Duodenal mucosa (tissue), 2 donors: Measurements from ENCODE around the gene ZNF730.
"Not testable (repeated sequence)": the region's sequence is repeated elsewhere in the genome, so short reads cannot be mapped to it uniquely, and the experiment has no call there.

Source experiments
- H3K27ac ChIP-seq: one replicate; pipeline ENCODE4 v1.7.0; 2013; ENCODE audit warnings: low read depth, low read length
- H3K27me3 ChIP-seq, 2 donors: one replicate each; pipeline ENCODE4 v1.7.0; 2013; ENCODE audit warnings: low read length in 2 of 2, control low read depth in 1 of 2; ENCODE audit not compliant: insufficient read depth in 2 of 2, control insufficient read depth in 1 of 2
- H3K36me3 ChIP-seq, 2 donors: one replicate each; pipeline ENCODE4 v1.7.0; 2013; ENCODE audit warnings: low read length in 2 of 2, control low read depth in 1 of 2; ENCODE audit not compliant: insufficient read depth in 2 of 2, control insufficient read depth in 1 of 2
- H3K4me1 ChIP-seq, 2 donors: one replicate each; pipeline ENCODE4 v1.7.0; 2013; ENCODE audit warnings: low read length in 2 of 2, control low read depth in 1 of 2; ENCODE audit not compliant: insufficient read depth in 2 of 2, control insufficient read depth in 1 of 2
- H3K4me3 ChIP-seq, 2 donors: one replicate each; pipeline ENCODE4 v1.7.0; 2013; ENCODE audit warnings: low read length in 2 of 2, low read depth in 1 of 2
- H3K9ac ChIP-seq, 2 donors: one replicate each; pipeline ENCODE4 v1.7.0; 2013; ENCODE audit warnings: low read length in 2 of 2, low read depth in 1 of 2
- H3K9me3 ChIP-seq, 2 donors: one replicate each; pipeline ENCODE4 v1.7.0; 2013; ENCODE audit warnings: low read length in 2 of 2, control low read depth in 1 of 2; ENCODE audit not compliant: control insufficient read depth in 1 of 2

The ZNF730 gene

DNA sequence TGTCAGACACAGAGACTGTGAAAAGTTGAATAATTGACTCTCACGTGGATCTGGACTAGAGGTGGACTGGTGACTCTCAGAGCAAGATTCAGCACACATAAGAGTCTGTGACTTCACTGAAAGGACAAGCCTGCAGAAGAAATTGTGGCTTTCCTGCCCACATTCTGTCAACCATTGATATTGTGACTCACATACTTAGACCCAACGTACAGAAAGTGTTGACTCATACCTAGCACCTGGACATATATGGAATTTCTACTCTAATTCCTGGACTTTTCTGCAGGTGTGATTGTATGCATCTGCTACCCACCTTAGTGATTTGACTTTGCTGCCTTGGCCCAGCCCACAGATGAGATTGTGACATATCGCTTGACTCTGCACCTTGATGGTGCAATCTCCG is 15.6 kb upstream of the ZNF730 start:
- no peaks in the 10 kb centered on the region for H3K27me3 ChIP-seq
- H3K36me3 ChIP-seq, result no peaks in the 10 kb centered on the region
- no peak overlapping the region for H3K27ac ChIP-seq
- H3K9me3 ChIP-seq, result peaks cover 21 to 32% of the 10 kb centered on the region in 2 donors
- H3K4me1 ChIP-seq, result no peaks in the 10 kb centered on the region
- H3K9ac ChIP-seq, result no peak overlapping the region
- H3K4me3 ChIP-seq, result no peak overlapping the region

DNA sequence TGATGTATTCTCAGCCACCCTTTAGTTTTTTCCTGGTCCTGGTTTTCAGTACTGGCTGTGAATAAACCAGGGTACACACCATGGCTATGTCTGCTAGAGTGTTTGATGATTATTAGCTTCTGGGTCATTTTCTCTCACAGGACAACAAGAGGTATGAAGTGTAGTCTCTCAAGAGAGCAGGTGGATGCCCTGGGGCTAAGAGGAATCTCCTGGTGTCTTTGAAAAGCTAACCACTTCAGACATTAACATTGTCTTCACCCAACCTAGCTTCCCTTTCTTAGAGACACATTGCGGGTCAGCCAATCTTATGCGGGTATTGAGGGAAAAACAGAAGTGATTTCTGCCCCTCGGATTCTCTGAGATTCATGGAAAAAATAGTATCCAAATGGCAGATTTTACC is 1.6 kb downstream of the ZNF730 start:
- H3K4me1 ChIP-seq, result no peaks in the 10 kb centered on the region
- no peak overlapping the region for H3K4me3 ChIP-seq
- no peaks in the 10 kb centered on the region for H3K36me3 ChIP-seq
- peaks cover 7 to 10% of the 10 kb centered on the region in 2 donors for H3K9me3 ChIP-seq
- H3K9ac ChIP-seq, result no peak overlapping the region
- no peak overlapping the region for H3K27ac ChIP-seq
- H3K27me3 ChIP-seq, result no peaks in the 10 kb centered on the region

DNA sequence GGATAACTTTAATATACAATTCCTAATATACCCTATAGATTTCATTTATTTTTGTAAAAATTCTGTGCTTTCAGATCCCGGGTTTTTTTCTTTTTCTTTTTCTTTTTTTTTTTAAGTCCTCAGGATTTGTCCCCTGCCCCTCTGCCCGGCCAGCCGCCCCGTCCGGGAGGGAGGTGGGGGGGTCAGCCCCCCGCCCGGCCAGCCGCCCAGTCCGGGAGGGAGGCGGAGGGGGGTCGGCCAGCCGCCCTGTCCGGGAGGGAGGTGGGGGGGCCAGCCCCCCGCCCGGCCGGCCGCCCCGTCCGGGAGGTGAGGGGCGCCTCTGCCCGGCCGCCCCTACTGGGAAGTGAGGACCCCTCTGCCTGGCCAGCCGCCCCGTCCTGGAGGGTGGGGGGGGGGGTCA is 17.4 kb downstream of the ZNF730 start:
- not testable (repeated sequence) for H3K9ac ChIP-seq, H3K36me3 ChIP-seq, H3K4me1 ChIP-seq, H3K27me3 ChIP-seq, H3K4me3 ChIP-seq, H3K27ac ChIP-seq
- peaks cover 0 to 10% of the 10 kb centered on the region in 2 donors for H3K9me3 ChIP-seq

DNA sequence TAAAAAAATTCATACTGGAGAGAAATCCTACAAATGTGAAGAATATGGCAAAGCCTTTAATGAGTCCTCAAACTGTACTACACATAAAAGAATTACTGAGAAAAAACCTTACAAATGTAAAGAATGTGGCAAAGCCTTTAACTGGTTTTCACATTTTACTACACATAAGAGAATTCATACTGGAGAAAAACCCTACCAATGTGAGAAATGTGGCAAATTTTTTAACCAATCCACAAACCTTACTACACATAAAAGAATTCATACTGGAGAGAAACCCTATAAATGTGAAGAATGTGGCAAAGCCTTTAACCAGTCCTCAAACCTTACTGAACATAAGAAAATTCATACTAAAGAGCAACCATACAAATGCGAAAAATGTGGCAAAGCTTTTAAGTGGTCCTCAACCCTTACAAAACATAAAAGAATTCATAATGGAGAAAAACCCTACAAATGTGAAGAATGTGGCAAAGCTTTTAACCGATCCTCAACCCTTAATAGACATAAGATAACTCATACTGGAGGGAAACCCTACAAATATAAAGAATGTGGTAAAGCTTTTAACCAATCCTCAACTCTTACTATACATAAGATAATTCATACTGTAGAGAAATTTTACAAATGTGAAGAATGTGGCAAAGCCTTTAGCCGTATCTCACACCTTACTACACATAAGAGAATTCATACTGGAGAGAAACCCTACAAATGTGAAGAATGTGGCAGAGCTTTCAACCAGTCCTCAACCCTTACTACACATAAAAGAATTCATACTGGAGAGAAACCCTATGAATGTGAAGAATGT is 29.0 kb downstream of the ZNF730 start:
- Histone ChIP-seq H3K27ac (no peak overlapping the region), H3K9me3 (peaks cover 24 to 34% of the 10 kb centered on the region in 2 donors)

DNA sequence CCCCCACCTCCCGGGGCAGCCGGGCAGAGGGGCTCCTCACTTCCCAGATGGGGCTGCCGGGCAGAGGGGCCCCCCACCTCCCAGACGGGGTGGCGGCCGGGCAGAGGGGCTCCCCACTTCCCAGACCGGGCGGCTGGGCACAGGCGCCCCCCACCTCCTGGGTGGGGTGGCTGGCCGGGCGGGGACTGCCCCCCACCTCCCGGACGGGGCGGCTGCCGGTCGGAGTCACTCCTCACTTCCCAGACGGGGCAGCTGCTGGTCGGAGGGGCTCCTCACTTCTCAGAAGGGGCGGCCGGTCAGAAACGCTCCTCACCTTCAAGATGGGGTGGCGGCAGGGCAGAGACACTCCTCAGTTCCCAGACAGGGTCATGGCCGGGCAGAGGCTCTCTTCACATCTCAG is 43.9 kb downstream of the ZNF730 start:
- no peak overlapping the region for H3K4me3 ChIP-seq
- H3K9me3 ChIP-seq, result peaks cover 0 to 5% of the 10 kb centered on the region in 2 donors
- H3K27me3 ChIP-seq, result no peaks in the 10 kb centered on the region
- no peak overlapping the region for H3K9ac ChIP-seq
- H3K27ac ChIP-seq, result no peak overlapping the region
- no peaks in the 10 kb centered on the region for H3K36me3 ChIP-seq
- H3K4me1 ChIP-seq, result no peaks in the 10 kb centered on the region

More for the DNA sequence above, 29.0 kb downstream of the ZNF730 start:
- Histone ChIP-seq H3K27me3 (no peaks in the 10 kb centered on the region), H3K9ac (no peak overlapping the region), H3K36me3 (no peaks in the 10 kb centered on the region), H3K4me3 (no peak overlapping the region), H3K4me1 (no peaks in the 10 kb centered on the region)

DNA sequence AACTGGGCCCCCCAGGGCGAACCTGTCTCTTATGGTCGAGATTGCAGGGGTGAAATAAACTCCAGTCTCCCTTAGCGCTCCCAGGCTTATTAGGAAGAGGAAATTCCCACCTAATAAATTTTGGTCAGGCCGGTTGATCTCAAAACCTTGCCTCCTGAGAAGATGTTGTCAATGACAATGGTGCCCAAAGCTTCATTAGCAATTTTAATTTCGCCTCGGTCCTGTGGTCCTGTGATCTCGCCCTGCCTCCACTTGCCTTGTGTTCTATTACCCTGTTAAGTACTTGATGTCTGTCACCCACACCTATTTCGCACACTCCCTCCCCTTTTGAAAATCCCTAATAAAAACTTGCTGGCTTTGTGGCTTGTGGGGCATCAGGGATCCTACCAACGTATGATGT is 51.5 kb downstream of the ZNF730 start:
- not testable (repeated sequence) for H3K4me3 ChIP-seq, H3K9me3 ChIP-seq, H3K27me3 ChIP-seq, H3K9ac ChIP-seq, H3K36me3 ChIP-seq, H3K27ac ChIP-seq, H3K4me1 ChIP-seq

DNA sequence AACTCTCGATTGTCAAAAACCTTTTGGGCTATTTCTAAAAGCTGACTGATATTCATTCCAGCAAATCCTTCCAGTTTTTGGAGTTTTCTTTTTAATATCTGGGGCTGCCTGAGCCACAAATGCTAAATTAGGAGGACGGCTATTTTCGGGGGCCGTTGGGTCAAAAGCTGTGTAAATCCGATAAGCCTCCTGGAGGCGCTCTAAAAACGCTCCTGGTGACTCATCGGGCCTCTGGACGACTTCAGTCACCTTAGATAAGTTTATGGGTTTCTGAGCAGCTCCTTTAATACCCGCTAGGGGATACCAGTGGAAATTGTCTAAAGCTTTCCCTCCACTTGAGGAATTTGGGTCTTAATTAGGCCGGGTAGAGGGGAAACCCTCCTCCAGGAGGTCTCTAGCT is 66.4 kb downstream of the ZNF730 start:
- H3K4me3 ChIP-seq, result no peak overlapping the region
- H3K9ac ChIP-seq, result no peak overlapping the region
- H3K4me1 ChIP-seq, result no peaks in the 10 kb centered on the region
- no peaks in the 10 kb centered on the region for H3K36me3 ChIP-seq
- H3K27me3 ChIP-seq, result no peaks in the 10 kb centered on the region
- H3K9me3 ChIP-seq, result peaks cover 8 to 11% of the 10 kb centered on the region in 2 donors
- H3K27ac ChIP-seq, result no peak overlapping the region

DNA sequence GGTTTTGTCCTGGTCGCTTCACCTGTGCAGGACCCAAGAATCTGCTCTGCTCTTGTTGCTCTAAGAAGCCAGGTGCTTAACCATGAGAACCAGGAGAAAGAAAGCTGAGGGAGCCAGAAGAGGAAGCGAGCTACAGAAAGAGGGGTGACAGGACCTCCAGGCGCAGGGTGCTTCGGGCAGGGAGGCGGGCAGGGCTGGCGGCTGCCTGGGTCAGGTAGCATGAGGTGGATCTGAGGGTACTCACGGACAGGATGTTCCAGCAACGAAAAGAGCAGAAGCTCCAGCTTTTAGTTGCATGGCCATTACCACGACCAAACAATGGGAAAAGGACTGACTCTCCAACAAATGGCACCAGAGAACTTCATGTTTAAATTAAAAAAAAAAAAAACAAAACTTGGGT is 73.5 kb downstream of the ZNF730 start:
- Histone ChIP-seq H3K4me1 (no peaks in the 10 kb centered on the region), H3K27me3 (no peaks in the 10 kb centered on the region), H3K4me3 (no peak overlapping the region), H3K36me3 (no peaks in the 10 kb centered on the region), H3K9ac (no peak overlapping the region), H3K27ac (no peak overlapping the region), H3K9me3 (peaks cover 3 to 7% of the 10 kb centered on the region in 2 donors)
